Vagina (tissue), 2 donors: ENCODE results near the gene RFX5.

Experiments used
- CTCF ChIP-seq, 3 experiments: fragments of 450-650 bp in 2 of 3; fragments of 200-600 bp in 1 of 3; sonication (generic) in 1 of 3; IDR thresholded peaks; one replicate each; pipeline ENCODE4 v1.5.1; 2017 to 2019; ENCODE audit warnings: antibody characterized with exemption in 3 of 3, mild to moderate bottlenecking in 2 of 3, moderate library complexity in 2 of 3
- POLR2A ChIP-seq, 2 donors: fragments of 450-650 bp; IDR thresholded peaks; one replicate each; pipeline ENCODE4 v1.6.1; 2017; ENCODE audit warnings: antibody characterized with exemption in 2 of 2, mild to moderate bottlenecking in 2 of 2, moderate library complexity in 2 of 2

- TF ChIP-seq CTCF (IDR thresholded peaks at IDR 0.05) (no peak), POLR2A (IDR thresholded peaks at IDR 0.05) (no peak)
Measured at GRCh38 chr1:151347523-151348246, 633 bp upstream of the RFX5 start.
